Measurements from ENCODE around the gene LINGO3. TPM values are rescaled to one million over a fixed set of nuclear protein-coding genes. Genes with fewer than 3 reads are reported as not detected.

The LINGO3 gene
- total RNA-seq, 4 donors from 2014 or later = 0.39 TPM; not detected in 3

DNA sequence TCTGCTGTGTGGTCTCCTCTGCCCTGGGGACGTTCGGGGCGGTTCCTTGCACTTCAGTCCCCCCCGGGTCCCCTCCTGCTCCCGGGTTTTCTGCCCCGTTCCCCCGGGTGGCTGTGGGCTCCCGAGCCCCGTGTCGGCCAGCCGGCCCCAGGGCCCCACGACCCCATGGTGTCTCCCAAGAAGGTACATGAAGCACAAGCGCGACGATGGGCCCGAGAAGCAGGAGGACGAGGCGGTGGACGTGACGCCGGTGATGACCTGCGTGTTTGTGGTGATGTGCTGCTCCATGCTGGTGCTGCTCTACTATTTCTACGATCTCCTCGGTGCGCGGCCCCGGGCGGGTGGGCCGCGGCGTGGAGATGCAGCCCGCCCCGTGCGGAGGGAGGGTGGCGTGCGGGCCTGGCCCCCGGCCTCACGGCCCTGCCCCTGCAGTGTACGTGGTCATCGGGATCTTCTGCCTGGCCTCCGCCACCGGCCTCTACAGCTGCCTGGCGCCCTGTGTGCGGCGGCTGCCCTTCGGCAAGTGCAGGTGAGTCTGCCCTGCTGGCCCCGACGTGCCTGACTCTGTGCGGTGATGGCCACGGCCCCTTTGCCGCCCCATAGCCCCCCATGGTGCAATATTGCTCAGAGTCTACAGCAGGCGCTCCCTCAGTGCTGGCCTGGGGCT, 31.8 kb upstream of the LINGO3 start:
- Histone ChIP-seq H3K9me3 (no peaks in the 10 kb centered on the region), H3K27ac (no peak overlapping the region), H3K4me1 (peaks cover 0 to 15% (median 0%) of the 10 kb centered on the region in 4 donors), H3K4me3 (no peak overlapping the region), H3K36me3 (peaks cover 0 to 65% (median 0%) of the 10 kb centered on the region in 3 donors), H3K27me3 (no peaks in the 10 kb centered on the region)
- WGBS, 2 donors = 91 to 92% methylated on average over 47 to 52 of the region's 52 CpGs
- no peak for DNase-seq (ENCODE audit: low spot score in 2 of 2)
- TF ChIP-seq CTCF (IDR thresholded peaks at IDR 0.05) (no peak), EP300 (IDR thresholded peaks at IDR 0.05) (no peak), POLR2A (IDR thresholded peaks at IDR 0.05) (no peak)

DNA sequence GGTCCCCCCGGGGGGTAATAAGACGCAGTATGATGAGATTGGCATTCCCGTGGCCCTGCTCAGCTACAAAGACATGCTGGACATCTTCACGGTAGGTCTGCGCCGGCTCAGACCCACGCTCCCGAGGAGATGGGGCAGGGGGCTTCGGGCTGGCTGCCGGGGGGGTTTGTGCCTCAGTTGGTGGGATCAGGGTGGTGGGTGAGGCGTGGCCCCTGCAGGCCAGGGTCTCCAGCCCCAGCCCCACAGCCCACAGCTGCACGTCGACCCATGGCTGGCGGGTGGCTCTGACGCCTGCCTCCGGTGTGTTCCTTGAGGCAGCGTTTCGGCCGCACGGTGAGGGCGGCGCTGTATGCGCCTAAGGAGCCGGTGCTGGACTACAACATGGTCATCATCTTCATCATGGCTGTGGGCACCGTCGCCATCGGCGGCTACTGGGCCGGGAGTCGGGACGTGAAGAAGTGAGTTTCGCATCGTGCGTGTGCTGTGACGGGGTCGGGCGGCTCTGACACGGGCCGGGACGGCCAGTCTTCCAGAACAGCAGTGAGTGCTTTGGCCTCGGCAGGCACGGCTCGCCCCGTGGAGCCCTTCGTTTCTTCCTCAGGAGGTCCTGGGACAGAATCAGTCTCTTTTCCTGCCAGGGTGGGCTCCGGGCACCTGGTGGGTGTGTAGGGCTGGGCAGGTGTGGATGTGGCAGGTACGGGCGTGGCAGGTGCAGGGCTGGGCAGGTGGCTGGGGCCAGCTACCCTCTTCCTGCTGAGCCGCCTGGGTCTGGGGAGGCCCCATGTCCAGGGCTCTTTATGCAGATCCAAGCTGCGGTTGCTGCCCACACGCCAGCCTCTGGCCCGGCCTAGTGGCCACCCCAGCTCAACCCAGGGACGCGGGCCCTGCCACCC, 31.0 kb upstream of the LINGO3 start:
- TF ChIP-seq CTCF (IDR thresholded peaks at IDR 0.05) (no peak), EP300 (IDR thresholded peaks at IDR 0.05) (no peak), POLR2A (IDR thresholded peaks at IDR 0.05) (no peak)
- 92 to 97% methylated on average over 25 to 53 of the region's 54 CpGs for WGBS, 2 donors
- DNase-seq (ENCODE audit: low spot score in 2 of 2) = no peak
- Histone ChIP-seq H3K36me3 (peaks cover 0 to 62% (median 0%) of the 10 kb centered on the region in 3 donors), H3K9me3 (no peaks in the 10 kb centered on the region), H3K4me1 (peaks cover 0 to 23% (median 0%) of the 10 kb centered on the region in 4 donors), H3K4me3 (no peak overlapping the region), H3K27ac (no peak overlapping the region), H3K27me3 (no peaks in the 10 kb centered on the region)

DNA sequence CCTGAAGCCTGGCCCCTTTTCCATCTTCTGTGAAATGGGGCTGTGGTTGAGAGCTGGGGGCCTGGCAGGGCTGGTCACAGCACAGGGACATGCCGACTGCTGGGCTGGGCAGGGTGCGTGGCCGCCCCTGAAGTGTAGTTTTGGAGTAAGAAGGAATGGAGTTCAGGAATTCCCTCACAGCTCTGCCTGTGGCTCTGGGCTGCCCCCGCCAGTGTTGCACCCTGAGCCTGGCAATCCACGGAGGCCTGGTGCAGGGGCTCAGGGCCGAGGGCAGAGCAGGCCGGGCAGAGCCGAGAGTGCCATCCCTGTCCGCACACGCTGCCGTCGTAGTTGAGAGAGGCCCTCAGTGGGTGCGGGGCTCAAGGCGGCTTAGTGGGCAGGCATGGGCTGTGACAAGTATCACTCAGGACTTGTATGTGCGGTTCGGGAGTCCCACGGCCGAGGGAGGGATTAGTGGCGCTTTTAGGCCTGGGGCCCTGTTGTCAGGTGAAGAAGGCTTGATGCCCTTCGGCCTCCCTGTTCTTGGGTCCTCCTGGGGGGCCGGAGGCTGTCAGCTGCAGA, 30.2 kb upstream of the LINGO3 start:
- Histone ChIP-seq H3K9me3 (no peaks in the 10 kb centered on the region), H3K36me3 (peaks cover 0 to 55% (median 0%) of the 10 kb centered on the region in 3 donors)

GRCh38 chr19:2337329-2337707, 29.4 kb upstream of the LINGO3 start:
- H3K9me3 ChIP-seq = no peaks in the 10 kb centered on the region
- no peak overlapping the region for H3K27ac ChIP-seq
- DNase-seq (ENCODE audit: low spot score in 2 of 2) = peak in 1 of 2 donors; percentile 35
- peaks cover 0 to 49% (median 0%) of the 10 kb centered on the region in 3 donors for H3K36me3 ChIP-seq
- peaks cover 0 to 38% (median 8%) of the 10 kb centered on the region in 4 donors for H3K4me1 ChIP-seq
- no peaks in the 10 kb centered on the region for H3K27me3 ChIP-seq
- TF ChIP-seq CTCF (IDR thresholded peaks at IDR 0.05) = peak in 2 of 5 experiments; percentile 8 to 30
- TF ChIP-seq EP300 (IDR thresholded peaks at IDR 0.05) = no peak
- H3K4me3 ChIP-seq = no peak overlapping the region
- WGBS, 2 donors = 62 to 72% methylated on average over 18 of the region's 19 CpGs

More for the DNA sequence above, 30.2 kb upstream of the LINGO3 start:
- Histone ChIP-seq H3K27me3 (no peaks in the 10 kb centered on the region), H3K4me1 (peaks cover 0 to 31% (median 3%) of the 10 kb centered on the region in 4 donors), H3K4me3 (no peak overlapping the region), H3K27ac (no peak overlapping the region)
- no peak for TF ChIP-seq EP300 (IDR thresholded peaks at IDR 0.05)
- no peak for TF ChIP-seq CTCF (IDR thresholded peaks at IDR 0.05)
- TF ChIP-seq POLR2A (IDR thresholded peaks at IDR 0.05) = no peak
- no peak for DNase-seq (ENCODE audit: low spot score in 2 of 2)
- 88 to 97% methylated on average over 16 to 20 of the region's 21 CpGs for WGBS, 2 donors
